Measurements from ENCODE around the gene ATF1.
"Not testable (repeated sequence)": the region's sequence is repeated elsewhere in the genome, so short reads cannot be mapped to it uniquely, and the experiment has no call there.

The ATF1 gene

GRCh38 chr12:50803230-50803875 lies 39.5 kb downstream of the ATF1 start:
- no peak for DNase-seq (ENCODE audit: low spot score)

DNA sequence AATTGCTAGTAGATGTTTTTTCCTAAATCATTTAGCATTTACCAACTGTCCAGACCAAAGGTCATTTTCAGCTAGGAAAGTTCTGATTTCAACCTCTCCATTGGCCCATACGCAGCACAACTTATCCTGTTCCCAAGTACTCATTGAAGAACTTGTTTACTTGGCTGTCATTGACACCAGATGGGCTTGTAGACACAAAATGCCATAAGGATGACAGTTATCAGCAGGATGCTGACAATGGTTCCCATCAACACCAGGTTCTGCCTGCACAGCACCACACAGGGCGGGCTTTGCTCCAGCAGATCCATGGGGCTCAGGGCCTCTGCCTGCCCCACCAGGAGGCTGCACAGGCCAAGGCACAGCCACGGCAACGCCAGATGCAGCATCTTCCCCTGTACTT lies 42.3 kb downstream of the ATF1 start:
- no peak for DNase-seq (ENCODE audit: low spot score)

GRCh38 chr12:50809131-50809530 lies 45.2 kb downstream of the ATF1 start:
- DNase-seq (ENCODE audit: low spot score): not testable (repeated sequence)

GRCh38 chr12:50814921-50815320 lies 51.0 kb downstream of the ATF1 start:
- not testable (repeated sequence) for DNase-seq (ENCODE audit: low spot score)

- no peak for DNase-seq (ENCODE audit: low spot score)
These were observed 56.3 kb downstream of the ATF1 start for GRCh38 chr12:50820177-50820576.

DNA sequence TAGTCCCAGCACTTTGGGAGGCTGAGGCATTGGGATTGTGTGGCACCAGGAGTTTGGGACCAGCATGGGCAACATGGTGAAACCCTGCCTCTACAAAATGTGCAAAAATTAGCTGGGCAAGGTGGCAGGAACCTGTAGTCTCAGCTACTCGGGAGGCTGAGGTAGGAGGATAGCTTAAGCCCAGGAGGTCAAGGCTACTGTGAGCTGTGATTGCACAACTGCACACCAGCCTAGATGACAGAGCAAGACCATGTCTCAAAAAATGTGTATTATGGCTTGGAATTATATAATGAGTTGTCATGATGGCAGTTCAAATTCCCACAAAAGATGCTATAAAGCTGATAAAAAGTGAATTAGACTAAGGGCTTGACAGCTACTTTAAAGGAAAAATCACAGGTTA lies 58.2 kb downstream of the ATF1 start:
- DNase-seq (ENCODE audit: low spot score): no peak

- DNase-seq (ENCODE audit: low spot score): not testable (repeated sequence)
These were observed 59.8 kb downstream of the ATF1 start for GRCh38 chr12:50823724-50824123.

DNA sequence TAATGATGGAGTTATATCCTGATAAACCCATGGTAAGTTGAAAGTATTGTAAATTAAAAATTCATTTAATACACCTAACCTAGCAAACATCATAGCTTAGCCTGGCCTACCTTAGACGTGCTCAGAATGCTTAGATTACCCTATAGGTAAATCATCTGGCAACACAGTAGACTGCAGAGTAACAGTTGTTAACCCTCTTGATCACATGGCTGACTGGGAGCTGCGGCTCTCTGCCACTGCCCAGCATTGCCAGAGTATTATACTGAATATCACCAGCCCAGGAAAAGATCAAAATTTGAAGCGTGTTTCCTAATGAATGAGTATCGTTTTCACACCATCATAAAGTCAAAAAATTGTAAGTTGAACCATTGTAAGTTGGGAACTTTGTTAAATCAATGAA lies 61.0 kb downstream of the ATF1 start:
- DNase-seq (ENCODE audit: low spot score): no peak

- no peak for DNase-seq (ENCODE audit: low spot score)
These were observed 61.5 kb downstream of the ATF1 start for GRCh38 chr12:50825372-50825838.

- no peak for DNase-seq (ENCODE audit: low spot score)
These were observed 64.2 kb downstream of the ATF1 start for GRCh38 chr12:50828121-50828520.

- no peak for DNase-seq (ENCODE audit: low spot score)
These were observed 65.0 kb downstream of the ATF1 start for GRCh38 chr12:50828886-50829285.

DNA sequence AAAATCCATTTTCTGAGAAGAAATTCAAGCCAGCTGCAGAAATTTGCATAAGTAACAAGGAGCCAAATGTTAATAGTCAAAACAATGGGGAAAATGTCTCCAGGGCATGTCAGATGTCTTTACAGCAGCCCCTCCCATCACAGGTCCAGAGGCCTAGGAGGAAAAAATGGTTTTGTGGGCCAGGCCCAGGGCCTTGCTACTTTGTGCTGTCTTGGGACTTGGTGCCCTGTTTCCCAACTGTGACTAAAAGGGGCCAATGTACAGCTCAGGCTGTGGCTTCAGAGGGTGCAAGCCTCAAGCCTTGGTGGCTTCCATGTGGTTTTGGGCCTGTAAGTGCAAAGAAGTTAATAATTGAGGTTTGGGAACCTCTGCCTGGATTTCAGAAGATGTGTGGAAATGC lies 69.9 kb downstream of the ATF1 start:
- DNase-seq (ENCODE audit: low spot score): not testable (repeated sequence)

DNA sequence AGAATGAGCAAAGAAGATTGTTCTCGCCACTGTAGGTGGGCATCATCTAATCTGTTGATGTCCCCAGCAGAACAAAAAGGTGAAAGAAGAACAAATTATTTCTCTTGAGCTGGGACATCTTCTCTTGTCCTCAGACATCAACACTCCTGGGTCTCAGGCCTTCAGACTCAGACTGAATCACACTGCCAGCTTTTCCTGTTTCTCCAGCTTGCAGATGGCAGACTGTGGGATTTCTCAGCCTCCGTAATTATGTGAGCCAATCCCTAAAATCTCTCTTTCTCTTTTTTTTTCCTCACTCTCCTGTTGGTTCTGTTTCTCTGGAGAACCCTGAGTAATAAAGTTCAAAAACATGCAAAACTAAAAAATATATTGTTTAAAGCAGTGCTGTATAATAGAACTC lies 75.1 kb downstream of the ATF1 start:
- no peak for DNase-seq (ENCODE audit: low spot score)

GRCh38 chr12:50840809-50841487 lies 77.0 kb downstream of the ATF1 start:
- no peak for DNase-seq (ENCODE audit: low spot score)

DNA sequence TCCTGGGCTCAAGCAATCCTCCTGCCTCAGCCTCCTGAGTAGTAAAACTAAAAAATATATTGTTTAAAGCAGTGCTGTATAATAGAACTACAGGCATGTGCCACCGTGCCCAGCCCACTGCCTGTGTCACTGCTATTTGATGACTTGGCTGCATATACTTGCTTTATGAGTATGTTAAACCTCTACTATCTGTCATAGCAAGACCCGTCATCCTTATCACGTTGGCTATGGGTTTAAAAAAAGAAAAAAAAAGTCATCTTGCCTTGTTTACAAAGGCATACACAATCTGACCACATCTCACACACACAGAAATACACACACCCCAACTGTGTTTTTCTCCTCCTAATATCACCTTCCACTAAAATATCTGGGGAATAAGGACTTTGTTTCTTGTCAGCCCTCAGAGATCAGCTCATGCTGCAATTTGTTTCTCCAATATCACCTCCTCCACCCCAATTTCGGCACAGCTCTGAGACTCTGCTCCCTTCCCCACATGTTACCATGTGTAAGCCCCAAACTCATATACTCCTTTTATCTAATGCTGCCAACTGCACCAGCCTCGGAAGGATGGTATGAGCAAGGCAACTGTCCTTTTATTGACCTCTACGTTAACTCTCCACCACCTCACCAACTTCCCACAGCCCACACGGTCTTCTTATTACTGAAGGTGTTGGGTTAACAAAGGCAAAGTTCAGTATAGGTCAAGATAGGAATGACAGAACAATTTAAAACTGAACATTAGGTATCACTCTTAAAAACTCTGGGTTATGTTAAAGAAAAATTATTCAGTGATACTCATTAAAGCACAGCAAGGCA lies 78.0 kb downstream of the ATF1 start:
- DNase-seq (ENCODE audit: low spot score): no peak

DNA sequence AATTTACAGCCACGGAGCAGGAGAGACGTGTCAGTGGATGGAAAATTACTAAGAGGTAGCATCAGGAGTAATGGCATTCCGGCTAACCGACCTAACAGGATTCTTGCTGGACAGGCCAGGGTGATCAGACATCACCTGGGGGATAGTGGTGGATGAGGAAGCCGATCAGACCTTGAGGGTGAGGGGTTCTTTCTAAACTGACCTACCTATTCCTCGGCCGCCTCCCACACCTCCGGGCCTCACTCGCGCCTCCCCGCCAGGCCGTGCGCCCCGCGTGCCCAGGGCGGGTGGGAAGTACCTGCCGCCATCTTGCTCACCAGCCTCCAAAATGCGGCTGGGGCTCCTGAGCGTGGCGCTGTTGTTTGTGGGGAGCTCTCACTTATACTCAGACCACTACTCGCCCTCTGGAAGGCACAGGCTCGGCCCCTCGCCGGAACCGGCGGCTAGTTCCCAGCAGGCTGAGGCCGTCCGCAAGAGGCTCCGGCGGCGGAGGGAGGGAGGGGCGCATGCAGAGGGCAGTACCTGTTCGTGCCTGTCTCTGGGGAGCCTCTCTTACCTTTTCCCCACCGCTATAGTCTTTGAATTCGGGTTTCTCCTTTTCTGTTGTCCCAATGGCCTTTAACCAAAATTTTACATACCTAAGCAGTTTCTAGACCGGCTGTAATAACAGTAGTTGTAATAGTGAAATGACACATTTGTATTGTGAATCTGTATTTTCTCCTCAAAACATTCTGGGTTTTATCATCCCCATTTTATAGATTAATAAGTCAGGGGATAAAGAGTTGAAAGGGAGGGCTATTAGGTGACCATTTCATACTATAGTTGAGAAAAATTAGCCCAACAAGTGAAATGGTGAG lies 79.0 kb downstream of the ATF1 start, which contains the start of gene TMPRSS12:
Gene TMPRSS12, plus strand, starts transcription at position 290 of the 857 bp plus-strand sequence. Its CDS starts 39 bp downstream, at position 329.
- peak; percentile 19 for DNase-seq (ENCODE audit: low spot score)

DNA sequence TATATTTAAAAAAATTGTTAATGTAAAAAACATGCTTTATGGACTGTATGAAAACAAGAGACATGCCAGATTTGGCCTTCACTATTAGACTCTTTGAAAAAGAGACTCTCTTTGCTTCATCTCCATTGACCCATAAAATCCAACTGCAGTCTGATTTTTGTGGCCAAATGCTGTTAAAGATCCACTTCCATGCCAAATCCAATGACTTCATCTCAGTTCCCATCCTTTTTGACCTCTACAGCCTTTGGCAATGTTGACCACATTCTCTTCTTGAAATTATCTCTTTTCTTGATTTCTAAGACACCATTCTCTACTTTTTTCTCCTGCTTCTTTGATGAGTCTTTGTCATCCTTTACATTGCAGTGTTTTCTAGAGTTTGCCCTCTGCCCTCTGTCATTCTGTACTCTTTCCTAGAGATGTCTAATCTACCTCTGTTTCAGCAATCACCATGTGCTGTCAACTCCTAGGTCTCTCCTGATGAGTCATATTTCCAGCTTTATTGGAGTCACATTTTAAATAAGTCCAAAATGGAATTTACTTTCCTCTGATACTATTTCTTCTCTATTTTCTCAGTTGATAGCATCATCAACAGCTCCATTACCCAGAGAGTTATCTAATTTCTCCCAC lies 81.2 kb downstream of the ATF1 start:
- DNase-seq (ENCODE audit: low spot score): peak; percentile 23

DNA sequence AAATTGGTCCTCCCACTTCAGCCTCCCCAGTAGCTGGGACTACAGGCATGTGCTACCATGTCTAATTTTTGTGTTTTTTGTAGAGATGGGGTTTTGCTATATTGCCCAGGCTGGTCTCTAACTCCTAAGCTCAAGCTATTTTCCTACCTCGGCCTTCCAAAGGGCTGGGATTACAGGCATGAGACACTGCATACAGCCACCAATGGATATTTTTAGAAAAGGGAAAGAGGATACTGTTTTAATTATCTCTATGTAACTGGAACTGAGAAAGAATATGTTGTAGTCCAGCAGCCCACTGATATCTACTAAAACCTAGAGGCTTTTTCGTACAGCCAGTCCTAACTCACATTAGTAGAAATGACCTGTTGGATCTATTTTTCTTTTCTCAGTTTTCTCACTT lies 85.1 kb downstream of the ATF1 start:
- DNase-seq (ENCODE audit: low spot score): no peak

GRCh38 chr12:50855218-50855617 lies 91.3 kb downstream of the ATF1 start:
- DNase-seq (ENCODE audit: low spot score): not testable (repeated sequence)

DNA sequence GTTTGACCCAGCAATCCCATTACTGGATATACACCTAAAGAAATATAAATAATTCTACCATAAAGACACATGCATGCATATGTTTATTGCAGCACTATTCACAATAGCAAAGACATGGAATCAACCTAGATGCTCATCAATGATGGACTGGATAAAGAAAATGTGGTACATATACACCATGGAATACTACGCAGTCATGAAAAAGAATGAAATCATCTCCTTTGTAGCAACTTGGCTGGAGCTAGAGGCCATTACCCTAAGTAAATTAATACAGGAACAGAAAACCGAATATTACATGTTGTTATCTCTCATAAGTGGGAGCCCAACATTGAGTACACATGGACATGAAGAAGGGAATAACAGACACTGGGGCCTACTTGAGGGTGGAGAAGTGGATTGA lies 91.8 kb downstream of the ATF1 start:
- not testable (repeated sequence) for DNase-seq (ENCODE audit: low spot score)

- DNase-seq (ENCODE audit: low spot score): no peak
These were observed 95.9 kb downstream of the ATF1 start for GRCh38 chr12:50859621-50860310.
